Effector memory CD4-positive, alpha-beta T cell (primary cell): ENCODE measurements around the gene BAZ1A.
A peak's percentile ranks its signal among the peaks of the same experiment; 100 is the strongest.

Source experiments
- DNase-seq, 3 donors: peaks; one replicate each; pipeline ENCODE4 v3.0.0-alpha.2; 2020
- H3K27ac ChIP-seq: 2 replicates; pipeline ENCODE4 v1.7.0; 2013; ENCODE audit warnings: mild to moderate bottlenecking, low read length, moderate library complexity; ENCODE audit not compliant: insufficient read depth, poor library complexity, severe bottlenecking
- H3K27me3 ChIP-seq: replicated peaks from 2 replicates; pipeline ENCODE4 v1.7.0; 2013; ENCODE audit warnings: mild to moderate bottlenecking, low read length; ENCODE audit not compliant: insufficient read depth, control insufficient read depth, poor library complexity, severe bottlenecking
- H3K36me3 ChIP-seq: 2 replicates; pipeline ENCODE4 v1.7.0; 2013; ENCODE audit warnings: mild to moderate bottlenecking, low read length, moderate library complexity; ENCODE audit not compliant: control insufficient read depth, insufficient read depth
- H3K4me1 ChIP-seq: 2 replicates; pipeline ENCODE4 v1.7.0; 2013; ENCODE audit warnings: low read length, mild to moderate bottlenecking; ENCODE audit not compliant: control insufficient read depth, insufficient read depth, poor library complexity, severe bottlenecking
- H3K4me3 ChIP-seq: 2 replicates; pipeline ENCODE4 v1.7.0; 2013; ENCODE audit warnings: low read length, low read depth, mild to moderate bottlenecking; ENCODE audit not compliant: insufficient read depth, poor library complexity, severe bottlenecking
- H3K9me3 ChIP-seq: 2 replicates; pipeline ENCODE4 v1.7.0; 2013; ENCODE audit warnings: mild to moderate bottlenecking, low read length, moderate library complexity; ENCODE audit not compliant: control insufficient read depth

Gene BAZ1A

DNA sequence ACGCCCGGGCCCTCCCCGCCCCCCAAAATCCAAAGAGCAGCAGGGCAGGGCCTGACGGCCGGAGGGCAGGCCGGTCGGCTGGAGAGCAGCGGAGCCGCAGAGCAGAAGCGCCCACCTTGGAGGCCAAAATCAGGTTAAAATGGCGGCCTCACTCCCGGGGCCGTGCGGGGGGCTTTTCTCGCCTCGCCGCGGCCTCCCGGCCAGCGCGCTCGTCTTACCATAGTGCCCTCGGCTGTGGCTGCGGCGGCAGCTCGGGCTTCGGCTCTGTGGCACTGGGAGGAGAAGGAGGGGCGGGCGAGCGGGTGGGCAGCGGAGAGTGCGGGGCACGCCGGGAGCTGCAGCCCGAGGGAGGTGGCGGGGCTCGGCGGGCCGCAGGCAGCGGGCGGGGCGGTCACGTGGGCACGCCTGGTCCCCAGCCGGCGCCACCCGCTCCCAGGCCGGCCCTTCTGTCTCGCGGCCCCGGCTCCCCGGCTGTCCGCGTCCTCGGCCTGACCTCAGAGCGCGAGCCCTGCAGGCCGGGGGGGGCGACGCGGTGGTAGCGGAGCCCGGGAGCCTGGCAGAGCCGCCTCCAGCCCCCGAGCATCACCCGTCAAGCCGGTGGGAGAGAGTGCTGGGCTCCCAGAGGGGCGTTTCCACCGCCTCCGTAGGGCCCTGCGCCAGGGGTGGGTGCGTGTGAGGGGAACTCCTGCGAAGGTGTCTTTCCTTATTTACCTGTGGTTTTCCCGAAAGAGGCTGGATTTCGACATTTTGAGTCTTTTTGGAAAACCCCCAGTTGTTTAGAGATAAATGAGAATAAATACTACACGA, 160.6 kb downstream of the BAZ1A start, which contains the start of gene CFL2:
CFL2 (minus strand) TSS at position 274 of the 807 bp plus-strand sequence; CDS start at position 221, 53 bp downstream.
- DNase-seq: peak; percentile 71 to 78 (median 71)
- Histone ChIP-seq H3K4me1 (peaks cover 11% of the 10 kb centered on the region), H3K9me3 (no peaks in the 10 kb centered on the region), H3K27ac (peak within 1 kb of the TSS; percentile 85), H3K36me3 (no peaks in the 10 kb centered on the region), H3K4me3 (peak within 1 kb of the TSS; percentile 87), H3K27me3 (no peaks in the 10 kb centered on the region)

DNA sequence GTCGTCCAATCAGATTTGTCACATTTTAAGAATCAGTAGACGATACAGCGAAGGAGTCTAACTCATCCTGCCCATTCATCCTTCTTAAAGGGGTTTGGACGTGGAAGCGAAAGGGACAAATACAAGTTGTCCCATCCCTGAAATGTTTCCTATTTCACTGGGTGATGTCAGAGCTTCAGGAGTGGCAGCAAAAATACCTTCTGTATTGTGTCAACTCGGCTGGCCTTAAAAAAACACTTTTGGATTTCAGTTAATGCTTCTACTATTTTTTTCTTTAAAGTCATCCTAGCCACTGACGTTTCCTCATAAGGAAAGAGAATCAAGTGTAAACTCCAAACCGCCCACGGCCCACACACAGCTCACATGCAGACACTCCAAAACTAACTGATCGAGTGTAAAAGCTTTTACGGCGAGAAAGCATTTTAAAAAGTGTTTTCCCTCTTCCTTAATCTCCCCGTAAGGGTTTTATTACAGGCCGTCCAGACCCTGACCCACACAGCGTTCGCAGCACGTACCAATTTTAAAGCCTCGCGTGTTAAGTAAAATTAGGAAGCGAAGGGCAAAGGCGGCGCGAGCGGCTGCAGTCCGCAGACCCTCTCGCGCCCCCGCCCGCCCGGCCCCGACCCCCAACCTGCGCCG, 161.4 kb downstream of the BAZ1A start:
- Histone ChIP-seq H3K27me3 (no peaks in the 10 kb centered on the region), H3K4me1 (peaks cover 11% of the 10 kb centered on the region), H3K36me3 (no peaks in the 10 kb centered on the region), H3K4me3 (peak overlapping the region; percentile 87), H3K27ac (peak overlapping the region; percentile 85), H3K9me3 (no peaks in the 10 kb centered on the region)
- no peak for DNase-seq

DNA sequence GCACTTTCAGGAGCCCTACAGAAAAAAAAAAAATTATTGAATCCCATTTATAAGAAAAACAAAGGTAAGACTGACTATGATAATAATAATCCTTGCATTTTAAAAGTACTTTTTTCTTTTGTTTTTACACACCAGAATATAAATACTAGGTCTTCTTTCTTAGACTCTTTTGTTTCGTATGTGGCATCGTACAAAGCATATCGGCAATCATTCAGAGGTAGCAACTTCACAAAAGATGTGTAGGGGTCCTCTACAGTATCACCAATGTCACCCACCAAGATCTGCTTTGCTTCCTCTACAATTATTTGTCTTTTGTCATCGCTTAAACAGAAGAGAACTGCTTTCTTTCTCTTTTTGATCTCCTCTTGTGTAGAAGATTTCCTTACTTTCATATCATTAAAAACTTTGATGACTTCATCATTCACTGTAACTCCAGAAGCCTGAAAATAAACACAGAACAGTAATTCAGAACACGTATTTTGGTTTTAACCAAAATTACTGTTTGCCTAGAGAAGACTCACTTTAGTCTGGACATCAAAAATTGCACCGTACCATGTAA, 162.0 kb downstream of the BAZ1A start:
- DNase-seq: no peak
- H3K4me3 ChIP-seq: peak overlapping the region; percentile 87
- H3K27me3 ChIP-seq: no peaks in the 10 kb centered on the region
- H3K9me3 ChIP-seq: no peaks in the 10 kb centered on the region
- H3K36me3 ChIP-seq: no peaks in the 10 kb centered on the region
- H3K4me1 ChIP-seq: peaks cover 11% of the 10 kb centered on the region
- H3K27ac ChIP-seq: peak overlapping the region; percentile 85

DNA sequence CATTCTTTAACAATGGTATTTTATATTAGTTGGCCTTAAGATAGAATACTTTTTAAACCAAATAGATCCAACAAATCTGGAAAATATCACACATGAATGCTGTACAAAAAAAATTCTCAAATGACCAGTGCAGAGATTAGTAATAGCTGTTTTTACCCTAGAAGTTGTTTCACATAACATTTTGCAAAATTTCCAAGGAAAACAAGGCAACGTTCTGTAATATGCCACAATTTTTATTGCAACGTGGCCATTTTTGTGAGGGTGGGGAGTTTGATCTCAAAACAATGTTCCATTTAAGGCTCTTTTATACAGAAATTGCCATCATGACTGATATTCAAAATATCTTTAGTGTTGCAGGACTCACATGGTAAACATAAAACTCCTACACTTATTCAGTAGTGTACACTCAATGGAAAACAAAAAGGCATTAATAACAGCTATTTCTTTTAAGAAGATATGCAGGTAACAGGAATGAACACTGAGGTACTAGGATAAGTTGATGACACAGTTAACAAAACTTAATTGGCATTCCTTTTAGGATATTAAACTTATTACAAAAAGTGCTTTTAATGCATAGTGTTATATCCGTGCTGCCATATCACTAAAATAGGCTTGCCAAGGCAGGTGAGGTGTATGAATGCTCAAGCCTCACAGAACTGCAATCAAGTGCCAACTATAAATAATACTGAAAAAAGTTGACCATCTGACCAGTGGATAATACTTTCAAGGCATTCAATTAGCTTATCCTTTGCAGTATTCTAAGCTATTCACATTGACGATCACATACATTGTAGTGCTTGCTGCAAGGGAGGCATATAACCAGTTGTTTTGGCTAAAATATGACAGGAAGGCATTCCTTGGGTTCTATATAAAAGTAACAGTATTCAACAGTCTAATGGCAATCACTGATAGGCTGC, 163.1 kb downstream of the BAZ1A start:
- peaks cover 11% of the 10 kb centered on the region for H3K4me1 ChIP-seq
- no peak overlapping the region for H3K27ac ChIP-seq
- DNase-seq: no peak
- H3K36me3 ChIP-seq: no peaks in the 10 kb centered on the region
- H3K9me3 ChIP-seq: no peaks in the 10 kb centered on the region
- H3K4me3 ChIP-seq: no peak overlapping the region
- no peaks in the 10 kb centered on the region for H3K27me3 ChIP-seq

DNA sequence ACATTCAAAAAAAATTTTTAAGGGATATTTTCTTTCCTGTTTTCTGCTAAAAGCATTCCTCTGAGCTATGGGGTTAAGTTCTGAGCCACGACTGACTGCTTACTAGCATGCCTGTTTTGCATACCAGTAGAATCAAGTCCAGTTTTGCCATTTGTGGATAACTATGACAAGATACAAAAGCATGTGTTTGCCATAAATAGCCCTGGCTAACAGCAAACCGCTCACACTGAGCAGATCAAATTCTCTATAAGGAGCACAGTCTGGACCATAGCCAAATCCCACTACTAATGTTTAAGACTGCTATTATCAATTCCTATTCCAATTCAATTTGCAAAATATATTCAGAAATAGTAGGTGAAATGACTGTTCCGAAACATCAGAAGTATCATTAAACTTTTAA, 164.0 kb downstream of the BAZ1A start:
- Histone ChIP-seq H3K9me3 (no peaks in the 10 kb centered on the region), H3K4me3 (no peak overlapping the region), H3K27me3 (no peaks in the 10 kb centered on the region), H3K27ac (no peak overlapping the region), H3K4me1 (peaks cover 11% of the 10 kb centered on the region), H3K36me3 (no peaks in the 10 kb centered on the region)
- no peak for DNase-seq

DNA sequence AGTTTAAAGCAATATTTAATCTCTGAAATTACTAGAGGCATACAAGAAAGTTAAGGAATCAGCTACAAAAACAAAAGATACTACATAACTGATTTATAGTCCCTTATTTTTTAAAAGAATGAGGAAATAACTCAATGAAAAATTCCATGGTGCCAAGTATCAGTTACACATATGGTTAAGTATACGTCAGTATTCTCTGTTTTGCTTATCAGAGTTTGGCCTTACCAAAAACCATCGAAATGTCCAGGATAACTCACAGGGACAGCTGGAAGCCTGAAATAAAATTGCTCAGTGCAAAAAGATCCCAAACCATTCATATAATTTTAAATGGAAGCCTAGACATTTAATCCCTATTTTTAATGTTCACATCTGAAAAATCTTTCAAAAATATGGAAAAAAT, 164.4 kb downstream of the BAZ1A start:
- no peaks in the 10 kb centered on the region for H3K27me3 ChIP-seq
- H3K27ac ChIP-seq: no peak overlapping the region
- no peaks in the 10 kb centered on the region for H3K9me3 ChIP-seq
- no peak overlapping the region for H3K4me3 ChIP-seq
- H3K36me3 ChIP-seq: no peaks in the 10 kb centered on the region
- H3K4me1 ChIP-seq: peaks cover 11% of the 10 kb centered on the region
- DNase-seq: no peak

DNA sequence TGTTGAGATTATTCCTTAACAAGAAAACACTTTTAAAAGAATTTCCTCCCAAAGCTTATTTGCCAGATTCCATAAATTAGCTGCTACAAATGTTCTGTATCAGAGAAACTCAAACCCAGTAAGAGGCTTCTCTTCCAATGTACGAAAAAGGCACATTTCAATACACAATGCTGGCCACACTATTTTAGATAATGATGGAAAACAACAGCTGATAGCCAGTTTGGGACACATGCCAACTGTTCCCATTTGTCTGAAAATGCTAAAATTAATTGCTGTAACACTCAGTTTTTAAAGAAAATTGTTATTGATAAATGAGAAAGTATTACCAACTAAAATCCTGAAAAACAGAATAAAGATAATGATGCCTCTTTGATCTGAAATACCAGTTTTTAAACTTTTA, 165.2 kb downstream of the BAZ1A start:
- Histone ChIP-seq H3K27ac (no peak overlapping the region), H3K4me1 (peaks cover 11% of the 10 kb centered on the region), H3K27me3 (no peaks in the 10 kb centered on the region), H3K36me3 (no peaks in the 10 kb centered on the region), H3K4me3 (no peak overlapping the region), H3K9me3 (no peaks in the 10 kb centered on the region)
- DNase-seq: no peak

DNA sequence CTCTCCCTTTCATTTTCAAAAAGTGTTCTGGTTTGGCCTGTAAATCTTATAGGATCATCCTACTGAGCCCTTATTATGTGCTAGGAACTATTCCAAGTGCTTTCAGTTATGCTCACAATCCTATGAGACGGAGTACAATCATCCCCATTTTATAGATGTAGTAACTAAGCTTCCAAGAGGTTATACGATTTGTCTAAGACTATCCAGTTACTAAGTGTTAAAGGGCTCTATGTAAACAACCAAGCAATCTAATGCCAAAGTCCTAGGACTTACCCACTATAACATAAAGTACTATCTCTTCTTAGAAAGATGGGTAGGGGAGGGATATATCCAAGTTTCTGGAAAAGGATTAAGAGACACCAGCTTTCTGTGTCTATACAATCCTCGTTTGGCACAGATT, 167.4 kb downstream of the BAZ1A start:
- Histone ChIP-seq H3K9me3 (no peaks in the 10 kb centered on the region), H3K4me1 (peaks cover 3% of the 10 kb centered on the region), H3K27ac (no peak overlapping the region), H3K27me3 (no peaks in the 10 kb centered on the region), H3K36me3 (no peaks in the 10 kb centered on the region), H3K4me3 (no peak overlapping the region)
- DNase-seq: no peak
